HepG2 (cell line): ENCODE measurements around the gene SPON2. TPM values are rescaled to one million over a fixed set of nuclear protein-coding genes. Genes with fewer than 3 reads are reported as not detected.
A peak's percentile ranks its signal among the peaks of the same experiment; 100 is the strongest.

Source experiments
- CBX1 ChIP-seq: IDR thresholded peaks from one replicate; pipeline ENCODE4 v1.6.1; 2016; ENCODE audit warnings: antibody characterized with exemption, low read depth
- FIP1L1 ChIP-seq: fragments of 200-400 bp; formaldehyde crosslinking; IDR thresholded peaks from 2 replicates; pipeline ENCODE4 v1.6.1; 2018; ENCODE audit warnings: low read depth, mild to moderate bottlenecking, low read length, moderate library complexity, borderline replicate concordance; ENCODE audit not compliant: insufficient read depth
- FOXK1 ChIP-seq: sonication (generic); formaldehyde crosslinking; IDR thresholded peaks from 2 replicates; pipeline ENCODE4 v1.4.0; 2020; ENCODE audit warnings: low read depth, missing genetic modification reagents, borderline replicate concordance
- FUBP1 ChIP-seq: sonication (generic); formaldehyde crosslinking; IDR thresholded peaks from 2 replicates; pipeline ENCODE4 v1.5.1; 2020; ENCODE audit warnings: missing genetic modification reagents, mild to moderate bottlenecking, borderline replicate concordance
- GFI1 ChIP-seq: sonication (generic); formaldehyde crosslinking; IDR thresholded peaks from 2 replicates; pipeline ENCODE4 v1.5.0; 2020; ENCODE audit warnings: missing genetic modification reagents, mild to moderate bottlenecking, borderline replicate concordance
- KLF9 ChIP-seq: IDR thresholded peaks from 2 replicates; pipeline ENCODE4 v1.6.1; 2016; ENCODE audit warnings: low read depth
- MLLT10 ChIP-seq: sonication (generic); formaldehyde crosslinking; IDR thresholded peaks from 2 replicates; pipeline ENCODE4 v1.4.0; 2020; ENCODE audit warnings: missing genetic modification reagents
- MTF1 ChIP-seq: sonication (generic); formaldehyde crosslinking; IDR thresholded peaks from 2 replicates; pipeline ENCODE4 v1.5.0; 2020; ENCODE audit warnings: missing genetic modification reagents
- PAWR ChIP-seq: sonication (generic); formaldehyde crosslinking; IDR thresholded peaks from 2 replicates; pipeline ENCODE4 v1.4.0; 2020; ENCODE audit warnings: missing genetic modification reagents, mild to moderate bottlenecking, borderline replicate concordance
- YEATS4 ChIP-seq: sonication (generic); formaldehyde crosslinking; IDR thresholded peaks from 2 replicates; pipeline ENCODE4 v1.4.0; 2020; ENCODE audit warnings: missing genetic modification reagents, borderline replicate concordance
- YY1 ChIP-seq: IDR thresholded peaks from 2 replicates; pipeline ENCODE4 v1.6.1; 2011; ENCODE audit warnings: low read length, low read depth, moderate library complexity, mild to moderate bottlenecking; ENCODE audit not compliant: insufficient read depth, insufficient replicate concordance
- ZNF10 ChIP-seq: sonication (generic); formaldehyde crosslinking; IDR thresholded peaks from 2 replicates; pipeline ENCODE4 v1.4.0; 2020; ENCODE audit warnings: mild to moderate bottlenecking, low read depth, missing genetic modification reagents, borderline replicate concordance
- ZNF101 ChIP-seq: sonication (generic); formaldehyde crosslinking; IDR thresholded peaks from 2 replicates; pipeline ENCODE4 v1.4.0; 2020; ENCODE audit warnings: mild to moderate bottlenecking, low read depth, missing genetic modification reagents, borderline replicate concordance
- ZNF235 ChIP-seq: sonication (generic); formaldehyde crosslinking; IDR thresholded peaks from 2 replicates; pipeline ENCODE4 v1.8.1; 2023; ENCODE audit warnings: mild to moderate bottlenecking, missing genetic modification reagents, borderline replicate concordance
- ZNF333 ChIP-seq: sonication (generic); formaldehyde crosslinking; IDR thresholded peaks from 2 replicates; pipeline ENCODE4 v1.4.0; 2020; ENCODE audit warnings: mild to moderate bottlenecking, missing genetic modification reagents, borderline replicate concordance
- ZNF569 ChIP-seq: sonication (generic); formaldehyde crosslinking; IDR thresholded peaks from 2 replicates; pipeline ENCODE4 v1.5.0; 2020; ENCODE audit warnings: mild to moderate bottlenecking, missing genetic modification reagents, moderate library complexity, borderline replicate concordance
- ZNF790 ChIP-seq: sonication (generic); formaldehyde crosslinking; IDR thresholded peaks from 2 replicates; pipeline ENCODE4 v1.8.0; 2022; ENCODE audit warnings: missing genetic modification reagents, mild to moderate bottlenecking, borderline replicate concordance
- polyA plus RNA-seq, 8 experiments: library from polyadenylated mRNA; depleted of rRNA in 3 of 8; stranded (reverse) in 7 of 8; unstranded in 1 of 8; fragments of >200 nt; fragmentation: Illumina TruSeq in 4 of 8; extraction: Trizol in 4 of 8; gene quantifications; 2 replicates each; pipeline versions ENCODE4 v1.2.1 to v1.2.3, GENCODE V29; 2011 to 2016; ENCODE audit warnings: low read depth in 4 of 8, missing spikeins in 1 of 8, mixed read lengths in 1 of 8; ENCODE audit not compliant: insufficient read depth in 1 of 8
- total RNA-seq, 5 experiments: library from RNA; depleted of rRNA; stranded (reverse); fragments of >200 nt; fragmentation: Illumina TruSeq; extraction: Trizol; gene quantifications; 2 replicates each; pipeline ENCODE4 v1.2.3, GENCODE V29; 2016; ENCODE audit warnings: low read depth in 1 of 5
- TF ChIP-seq, protein P1 (sequence below): sonication (generic); formaldehyde crosslinking; IDR thresholded peaks from 2 replicates; pipeline ENCODE4 v1.5.0; 2020; ENCODE audit warnings: mild to moderate bottlenecking, missing genetic modification reagents
- TF ChIP-seq, protein P2 (sequence below): IDR thresholded peaks from 2 replicates; pipeline ENCODE4 v1.6.1; 2016; ENCODE audit warnings: low read depth

Gene SPON2
- total and polyA plus RNA-seq, 2 of the 13 experiments (the other 11 are each of a cell fraction or from before 2014, with no cell fraction given) = 17.4 to 55.2 TPM

- TF ChIP-seq ZNF569 = no peak
- TF ChIP-seq ZNF10 = no peak
- TF ChIP-seq, protein P1, sequence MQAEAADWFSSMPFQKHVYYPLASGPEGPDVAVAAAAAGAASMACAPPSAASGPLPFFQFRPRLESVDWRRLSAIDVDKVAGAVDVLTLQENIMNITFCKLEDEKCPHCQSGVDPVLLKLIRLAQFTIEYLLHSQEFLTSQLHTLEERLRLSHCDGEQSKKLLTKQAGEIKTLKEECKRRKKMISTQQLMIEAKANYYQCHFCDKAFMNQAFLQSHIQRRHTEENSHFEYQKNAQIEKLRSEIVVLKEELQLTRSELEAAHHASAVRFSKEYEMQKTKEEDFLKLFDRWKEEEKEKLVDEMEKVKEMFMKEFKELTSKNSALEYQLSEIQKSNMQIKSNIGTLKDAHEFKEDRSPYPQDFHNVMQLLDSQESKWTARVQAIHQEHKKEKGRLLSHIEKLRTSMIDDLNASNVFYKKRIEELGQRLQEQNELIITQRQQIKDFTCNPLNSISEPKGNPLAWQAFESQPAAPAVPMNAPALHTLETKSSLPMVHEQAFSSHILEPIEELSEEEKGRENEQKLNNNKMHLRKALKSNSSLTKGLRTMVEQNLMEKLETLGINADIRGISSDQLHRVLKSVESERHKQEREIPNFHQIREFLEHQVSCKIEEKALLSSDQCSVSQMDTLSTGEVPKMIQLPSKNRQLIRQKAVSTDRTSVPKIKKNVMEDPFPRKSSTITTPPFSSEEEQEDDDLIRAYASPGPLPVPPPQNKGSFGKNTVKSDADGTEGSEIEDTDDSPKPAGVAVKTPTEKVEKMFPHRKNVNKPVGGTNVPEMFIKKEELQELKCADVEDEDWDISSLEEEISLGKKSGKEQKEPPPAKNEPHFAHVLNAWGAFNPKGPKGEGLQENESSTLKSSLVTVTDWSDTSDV (CRISPR knock-in tag) = 0 out of 2 replicates have a peak, but pooled peaks have one; percentile 27
- TF ChIP-seq, protein P2, sequence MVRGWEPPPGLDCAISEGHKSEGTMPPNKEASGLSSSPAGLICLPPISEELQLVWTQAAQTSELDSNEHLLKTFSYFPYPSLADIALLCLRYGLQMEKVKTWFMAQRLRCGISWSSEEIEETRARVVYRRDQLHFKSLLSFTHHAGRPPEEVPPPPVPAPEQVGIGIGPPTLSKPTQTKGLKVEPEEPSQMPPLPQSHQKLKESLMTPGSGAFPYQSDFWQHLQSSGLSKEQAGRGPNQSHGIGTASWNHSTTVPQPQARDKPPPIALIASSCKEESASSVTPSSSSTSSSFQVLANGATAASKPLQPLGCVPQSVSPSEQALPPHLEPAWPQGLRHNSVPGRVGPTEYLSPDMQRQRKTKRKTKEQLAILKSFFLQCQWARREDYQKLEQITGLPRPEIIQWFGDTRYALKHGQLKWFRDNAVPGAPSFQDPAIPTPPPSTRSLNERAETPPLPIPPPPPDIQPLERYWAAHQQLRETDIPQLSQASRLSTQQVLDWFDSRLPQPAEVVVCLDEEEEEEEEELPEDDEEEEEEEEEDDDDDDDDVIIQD (CRISPR knock-in tag) = peak; percentile 65; the same call in 1 of the 2 replicates
- TF ChIP-seq MTF1 (CRISPR knock-in tag) = no peak
- peak; percentile 80 for TF ChIP-seq YEATS4
- TF ChIP-seq YY1 = no peak
- peak; percentile 77 for TF ChIP-seq FOXK1
- no peak for TF ChIP-seq GFI1 (CRISPR knock-in tag)
- no peak; the same call in 1 of the 2 replicates for TF ChIP-seq PAWR (CRISPR knock-in tag)
- TF ChIP-seq ZNF235 = peak; percentile 76; the same call in 1 of the 2 replicates
- TF ChIP-seq FIP1L1 = 0 out of 2 replicates have a peak, but pooled peaks have one; percentile 57
- no peak for TF ChIP-seq MLLT10 (CRISPR knock-in tag)
- TF ChIP-seq ZNF333 = peak; percentile 44; the same call in 1 of the 2 replicates
- 0 out of 2 replicates have a peak, but pooled peaks have one; percentile 68 for TF ChIP-seq FUBP1 (CRISPR knock-in tag)
- 0 out of 2 replicates have a peak, but pooled peaks have one; percentile 61 for TF ChIP-seq KLF9
- peak; percentile 46 for TF ChIP-seq CBX1
- TF ChIP-seq ZNF790 (CRISPR knock-in tag) = no peak
- no peak for TF ChIP-seq ZNF101 (CRISPR knock-in tag)
Observed at GRCh38 chr4:1204828-1205585, 32.6 kb upstream of the SPON2 start (continued).
